ENCODE results near the gene ASH1L. TPM values are rescaled to one million over a fixed set of nuclear protein-coding genes. Genes with fewer than 3 reads are reported as not detected.
A peak's percentile ranks its signal among the peaks of the same experiment; 100 is the strongest.
"Not testable (repeated sequence)": the region's sequence is repeated elsewhere in the genome, so short reads cannot be mapped to it uniquely, and the experiment has no call there.

The ASH1L gene
- polyA plus RNA-seq, 4 donors: 3.5 to 30.9 (median 6.5) TPM

GRCh38 chr1:155334962-155335361, 227.6 kb downstream of the ASH1L start:
- H3K9me3 ChIP-seq (ENCODE audit: control insufficient read depth in 2 of 2, insufficient read depth in 1 of 2, low read depth in 1 of 2, low read length in 1 of 2): no peaks in the 10 kb centered on the region
- DNase-seq (no peak), FAIRE-seq (no peak)
- no peak overlapping the region for H3K27ac ChIP-seq (ENCODE audit: low read depth in 1 of 3, low read length in 2 of 3)
- peaks cover 9 to 42% (median 27%) of the 10 kb centered on the region in 3 donors for H3K36me3 ChIP-seq (ENCODE audit: control insufficient read depth in 3 of 3, insufficient read depth in 2 of 3, low read depth in 1 of 3, low read length in 3 of 3)
- H3K4me3 ChIP-seq (ENCODE audit: low read depth in 1 of 3, low read length in 3 of 3): no peak overlapping the region
- H3K4me1 ChIP-seq (ENCODE audit: control insufficient read depth in 3 of 3, insufficient read depth in 2 of 3, low read depth in 1 of 3, low read length in 2 of 3): no peaks in the 10 kb centered on the region
- 53 to 74% (median 68%) methylated on average over 1 of the region's 1 CpG for WGBS, 3 donors
- H3K27me3 ChIP-seq (ENCODE audit: control insufficient read depth in 3 of 3, insufficient read depth in 3 of 3, low read length in 3 of 3): no peaks in the 10 kb centered on the region

DNA sequence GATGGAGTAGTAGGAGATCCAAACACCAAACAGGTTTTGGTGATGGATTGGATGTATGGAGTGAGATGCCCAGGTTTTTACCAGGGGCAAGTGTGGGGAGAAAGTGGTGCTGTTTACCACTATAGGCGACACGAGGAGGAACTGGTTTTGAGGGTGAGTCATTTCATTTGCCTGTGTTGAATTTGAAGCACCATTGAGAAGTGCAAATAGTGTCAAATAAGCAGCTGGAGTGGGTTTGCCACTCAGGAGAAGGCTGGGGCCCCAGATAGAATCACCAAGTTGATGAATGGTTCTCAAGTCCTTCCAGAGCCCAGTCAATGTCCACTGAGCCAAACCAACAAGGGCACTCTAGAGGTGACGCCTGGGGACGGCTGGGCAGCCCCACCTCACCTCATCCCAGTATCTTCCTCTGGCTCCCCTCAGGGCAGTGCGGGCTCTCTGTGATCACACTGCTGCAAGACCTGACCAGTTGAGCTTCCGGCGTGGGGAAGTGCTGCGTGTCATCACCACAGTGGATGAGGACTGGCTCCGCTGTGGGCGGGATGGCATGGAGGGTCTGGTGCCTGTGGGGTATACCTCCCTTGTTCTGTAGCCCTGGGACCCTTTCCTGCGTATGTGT, 232.5 kb downstream of the ASH1L start:
- Histone ChIP-seq H3K36me3 (ENCODE audit: control insufficient read depth in 3 of 3, insufficient read depth in 2 of 3, low read depth in 1 of 3, low read length in 3 of 3) (peaks cover 7 to 71% (median 16%) of the 10 kb centered on the region in 3 donors), H3K4me3 (ENCODE audit: low read depth in 1 of 3, low read length in 3 of 3) (no peak overlapping the region), H3K27me3 (ENCODE audit: control insufficient read depth in 3 of 3, insufficient read depth in 3 of 3, low read length in 3 of 3) (no peaks in the 10 kb centered on the region), H3K27ac (ENCODE audit: low read depth in 1 of 3, low read length in 2 of 3) (no peak overlapping the region), H3K9me3 (ENCODE audit: control insufficient read depth in 2 of 2, insufficient read depth in 1 of 2, low read depth in 1 of 2, low read length in 1 of 2) (no peaks in the 10 kb centered on the region), H3K4me1 (ENCODE audit: control insufficient read depth in 3 of 3, insufficient read depth in 2 of 3, low read depth in 1 of 3, low read length in 2 of 3) (peaks cover 0 to 7% (median 0%) of the 10 kb centered on the region in 3 donors)
- DNase-seq (no peak), FAIRE-seq (no peak)
- WGBS, 3 donors: 87 to 91% (median 88%) methylated on average over 11 of the region's 11 CpGs

DNA sequence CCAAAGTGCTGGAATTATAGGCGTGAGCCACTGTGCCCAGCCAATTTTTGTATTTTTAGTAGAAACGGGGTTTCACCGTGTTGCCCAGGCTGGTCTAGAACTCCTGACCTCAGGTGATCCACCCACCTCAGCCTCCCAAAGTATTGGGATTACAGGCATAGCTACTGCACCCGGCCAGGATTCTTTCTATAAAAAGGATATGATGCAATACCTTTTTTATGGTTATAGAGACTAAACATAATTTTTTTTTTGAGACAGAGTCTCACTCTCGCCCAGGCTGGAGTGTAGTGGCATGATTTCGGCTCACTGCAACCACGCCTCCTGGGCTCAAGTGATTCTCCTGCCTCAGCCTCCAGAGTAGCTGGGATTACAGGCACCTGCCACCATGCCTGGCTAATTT, 233.7 kb downstream of the ASH1L start:
- 86 to 94% (median 87%) methylated on average over 7 of the region's 7 CpGs for WGBS, 3 donors
- peaks cover 7 to 61% (median 10%) of the 10 kb centered on the region in 3 donors for H3K36me3 ChIP-seq (ENCODE audit: control insufficient read depth in 3 of 3, insufficient read depth in 2 of 3, low read depth in 1 of 3, low read length in 3 of 3)
- not testable (repeated sequence) for H3K27ac ChIP-seq (ENCODE audit: low read depth in 1 of 3, low read length in 2 of 3); DNase-seq; H3K27me3 ChIP-seq (ENCODE audit: control insufficient read depth in 3 of 3, insufficient read depth in 3 of 3, low read length in 3 of 3); FAIRE-seq; H3K9me3 ChIP-seq (ENCODE audit: control insufficient read depth in 2 of 2, insufficient read depth in 1 of 2, low read depth in 1 of 2, low read length in 1 of 2); H3K4me3 ChIP-seq (ENCODE audit: low read depth in 1 of 3, low read length in 3 of 3); H3K4me1 ChIP-seq (ENCODE audit: control insufficient read depth in 3 of 3, insufficient read depth in 2 of 3, low read depth in 1 of 3, low read length in 2 of 3)

DNA sequence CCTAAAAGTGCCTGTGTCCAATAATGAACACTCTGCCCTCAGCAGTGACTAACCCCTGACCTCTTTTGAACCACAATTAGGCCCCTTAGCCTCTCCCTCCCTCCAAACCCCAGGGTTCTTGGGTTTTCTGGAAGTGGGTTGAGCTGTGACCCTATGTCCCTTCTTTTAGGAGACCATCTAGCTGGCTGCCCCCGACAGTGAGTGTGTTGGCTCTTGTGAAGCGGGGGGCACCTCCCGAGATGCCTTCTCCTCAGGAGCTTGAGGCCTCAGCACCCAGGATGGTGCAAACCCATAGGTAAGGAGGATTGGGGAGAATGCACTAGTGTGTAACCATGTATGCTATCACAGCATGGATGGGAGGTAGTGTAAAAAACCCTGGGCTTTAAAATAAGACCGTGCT, 234.6 kb downstream of the ASH1L start:
- WGBS, 3 donors: 88 to 94% (median 92%) methylated on average over 4 of the region's 4 CpGs
- DNase-seq: no peak
- Histone ChIP-seq H3K4me1 (ENCODE audit: control insufficient read depth in 3 of 3, insufficient read depth in 2 of 3, low read depth in 1 of 3, low read length in 2 of 3) (peaks cover 0 to 9% (median 0%) of the 10 kb centered on the region in 3 donors), H3K9me3 (ENCODE audit: control insufficient read depth in 2 of 2, insufficient read depth in 1 of 2, low read depth in 1 of 2, low read length in 1 of 2) (no peaks in the 10 kb centered on the region), H3K27me3 (ENCODE audit: control insufficient read depth in 3 of 3, insufficient read depth in 3 of 3, low read length in 3 of 3) (no peaks in the 10 kb centered on the region), H3K27ac (ENCODE audit: low read depth in 1 of 3, low read length in 2 of 3) (no peak overlapping the region), H3K4me3 (ENCODE audit: low read depth in 1 of 3, low read length in 3 of 3) (no peak overlapping the region), H3K36me3 (ENCODE audit: control insufficient read depth in 3 of 3, insufficient read depth in 2 of 3, low read depth in 1 of 3, low read length in 3 of 3) (peaks cover 7 to 59% (median 10%) of the 10 kb centered on the region in 3 donors)
- FAIRE-seq: no peak

GRCh38 chr1:155326631-155327037, 236.0 kb downstream of the ASH1L start:
- FAIRE-seq (no peak), DNase-seq (no peak)
- Histone ChIP-seq H3K9me3 (ENCODE audit: control insufficient read depth in 2 of 2, insufficient read depth in 1 of 2, low read depth in 1 of 2, low read length in 1 of 2) (no peaks in the 10 kb centered on the region), H3K27ac (ENCODE audit: low read depth in 1 of 3, low read length in 2 of 3) (no peak overlapping the region), H3K27me3 (ENCODE audit: control insufficient read depth in 3 of 3, insufficient read depth in 3 of 3, low read length in 3 of 3) (no peaks in the 10 kb centered on the region), H3K4me3 (ENCODE audit: low read depth in 1 of 3, low read length in 3 of 3) (no peak overlapping the region), H3K36me3 (ENCODE audit: control insufficient read depth in 3 of 3, insufficient read depth in 2 of 3, low read depth in 1 of 3, low read length in 3 of 3) (peaks cover 7 to 55% (median 10%) of the 10 kb centered on the region in 3 donors), H3K4me1 (ENCODE audit: control insufficient read depth in 3 of 3, insufficient read depth in 2 of 3, low read depth in 1 of 3, low read length in 2 of 3) (peaks cover 0 to 19% (median 1%) of the 10 kb centered on the region in 3 donors)
- 86 to 95% (median 89%) methylated on average over 7 of the region's 7 CpGs for WGBS, 3 donors

- no peak overlapping the region for H3K27ac ChIP-seq (ENCODE audit: low read depth in 1 of 3, low read length in 2 of 3)
Observed at GRCh38 chr1:155326020-155326526, 236.5 kb downstream of the ASH1L start.

DNA sequence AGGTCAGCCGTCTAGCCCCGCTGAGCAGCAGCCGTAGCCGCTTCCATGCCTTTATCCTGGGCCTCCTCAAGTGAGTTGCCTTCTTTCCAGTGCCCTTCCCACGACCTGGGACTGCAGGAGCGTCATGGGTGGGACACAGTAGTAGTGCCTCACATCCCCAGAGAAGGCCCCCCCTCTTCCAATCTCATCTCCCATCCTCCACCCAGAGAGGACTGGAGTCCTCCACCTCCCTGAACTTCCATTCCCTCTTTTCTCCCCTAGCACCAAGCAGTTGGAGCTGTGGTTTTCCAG, 237.1 kb downstream of the ASH1L start:
- 10 to 52% (median 15%) methylated on average over 6 of the region's 6 CpGs for WGBS, 3 donors
- peak overlapping the region in 2 of 3 donors; percentile 77 to 98 for H3K27ac ChIP-seq (ENCODE audit: low read depth in 1 of 3, low read length in 2 of 3)
- FAIRE-seq (no peak), DNase-seq (no peak)
- H3K4me1 ChIP-seq (ENCODE audit: control insufficient read depth in 3 of 3, insufficient read depth in 2 of 3, low read depth in 1 of 3, low read length in 2 of 3): peaks cover 0 to 24% (median 7%) of the 10 kb centered on the region in 3 donors
- no peaks in the 10 kb centered on the region for H3K27me3 ChIP-seq (ENCODE audit: control insufficient read depth in 3 of 3, insufficient read depth in 3 of 3, low read length in 3 of 3)
- peak overlapping the region; percentile 82 to 93 (median 87) for H3K4me3 ChIP-seq (ENCODE audit: low read depth in 1 of 3, low read length in 3 of 3)
- peaks cover 6 to 50% (median 7%) of the 10 kb centered on the region in 3 donors for H3K36me3 ChIP-seq (ENCODE audit: control insufficient read depth in 3 of 3, insufficient read depth in 2 of 3, low read depth in 1 of 3, low read length in 3 of 3)
- no peaks in the 10 kb centered on the region for H3K9me3 ChIP-seq (ENCODE audit: control insufficient read depth in 2 of 2, insufficient read depth in 1 of 2, low read depth in 1 of 2, low read length in 1 of 2)

More at GRCh38 chr1:155326020-155326526, 236.5 kb downstream of the ASH1L start:
- Histone ChIP-seq H3K27me3 (ENCODE audit: control insufficient read depth in 3 of 3, insufficient read depth in 3 of 3, low read length in 3 of 3) (no peaks in the 10 kb centered on the region), H3K9me3 (ENCODE audit: control insufficient read depth in 2 of 2, insufficient read depth in 1 of 2, low read depth in 1 of 2, low read length in 1 of 2) (no peaks in the 10 kb centered on the region), H3K36me3 (ENCODE audit: control insufficient read depth in 3 of 3, insufficient read depth in 2 of 3, low read depth in 1 of 3, low read length in 3 of 3) (peaks cover 6 to 53% (median 7%) of the 10 kb centered on the region in 3 donors), H3K4me3 (ENCODE audit: low read depth in 1 of 3, low read length in 3 of 3) (no peak overlapping the region), H3K4me1 (ENCODE audit: control insufficient read depth in 3 of 3, insufficient read depth in 2 of 3, low read depth in 1 of 3, low read length in 2 of 3) (peaks cover 0 to 23% (median 7%) of the 10 kb centered on the region in 3 donors)
- FAIRE-seq (no peak), DNase-seq (no peak)
- 79 to 91% (median 81%) methylated on average over 6 of the region's 6 CpGs for WGBS, 3 donors

DNA sequence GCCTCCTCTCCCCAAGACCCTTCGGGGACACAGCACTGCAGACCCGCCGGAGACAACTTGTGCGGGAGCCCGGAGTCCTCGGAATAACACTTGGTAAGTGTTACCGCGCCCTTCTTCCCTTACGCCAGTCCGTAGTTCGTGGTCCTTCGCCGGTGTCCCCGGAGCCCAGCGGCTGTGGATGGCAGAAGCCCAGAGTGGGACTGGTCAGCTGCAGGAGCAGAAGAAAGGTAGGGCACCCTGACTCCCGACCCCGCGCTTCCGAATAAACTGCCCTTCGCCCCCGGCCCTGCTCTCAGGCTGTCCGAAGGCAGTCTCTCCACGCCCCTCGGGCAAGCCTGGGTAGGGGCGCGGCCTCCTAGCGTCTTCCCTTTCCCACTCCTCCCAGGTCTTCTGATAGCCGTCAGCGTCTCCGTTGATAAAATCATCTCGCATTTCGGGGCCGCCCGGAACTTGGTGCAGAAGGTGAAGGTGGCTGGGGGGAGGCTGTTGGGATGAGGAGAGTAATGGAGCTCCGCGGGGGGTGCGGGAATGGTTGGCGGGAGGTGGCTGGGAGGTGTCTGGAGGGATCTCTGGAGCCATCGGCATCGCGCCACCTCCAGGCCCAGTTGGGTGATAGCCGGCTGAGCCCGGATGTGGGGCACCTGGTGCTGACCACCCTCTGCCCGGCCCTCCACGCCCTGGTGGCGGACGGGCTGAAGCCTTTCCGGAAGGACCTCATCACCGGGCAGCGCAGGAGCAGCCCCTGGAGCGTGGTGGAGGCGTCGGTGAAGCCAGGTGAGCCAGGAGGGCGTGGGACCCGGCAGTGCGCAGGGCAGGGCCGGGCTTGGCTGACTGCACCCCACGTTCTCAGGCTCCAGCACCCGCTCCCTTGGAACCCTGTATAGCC, 237.6 kb downstream of the ASH1L start:
- Histone ChIP-seq H3K4me3 (ENCODE audit: low read depth in 1 of 3, low read length in 3 of 3) (peak overlapping the region; percentile 82 to 93 (median 87)), H3K9me3 (ENCODE audit: control insufficient read depth in 2 of 2, insufficient read depth in 1 of 2, low read depth in 1 of 2, low read length in 1 of 2) (no peaks in the 10 kb centered on the region), H3K4me1 (ENCODE audit: control insufficient read depth in 3 of 3, insufficient read depth in 2 of 3, low read depth in 1 of 3, low read length in 2 of 3) (peaks cover 0 to 30% (median 7%) of the 10 kb centered on the region in 3 donors), H3K27me3 (ENCODE audit: control insufficient read depth in 3 of 3, insufficient read depth in 3 of 3, low read length in 3 of 3) (no peaks in the 10 kb centered on the region), H3K36me3 (ENCODE audit: control insufficient read depth in 3 of 3, insufficient read depth in 2 of 3, low read depth in 1 of 3, low read length in 3 of 3) (peaks cover 1 to 48% (median 3%) of the 10 kb centered on the region in 3 donors), H3K27ac (ENCODE audit: low read depth in 1 of 3, low read length in 2 of 3) (peak overlapping the region; percentile 76 to 98 (median 77))
- FAIRE-seq (no peak), DNase-seq (peak; percentile 71 to 84)
- WGBS, 3 donors: 3 to 13% (median 9%) methylated on average over 47 to 59 of the region's 59 CpGs
